Breast epithelium (tissue), 3 donors: Measurements from ENCODE around the gene CCDC91.

Source experiments
- CTCF ChIP-seq, 3 donors: fragments of 450-650 bp; IDR thresholded peaks; one replicate each; pipeline ENCODE4 v1.5.1; 2016 to 2017; ENCODE audit warnings: antibody characterized with exemption in 3 of 3, mild to moderate bottlenecking in 3 of 3, moderate library complexity in 3 of 3
- POLR2A ChIP-seq: fragments of 450-650 bp; IDR thresholded peaks from one replicate; pipeline ENCODE4 v1.6.1; 2016; ENCODE audit warnings: antibody characterized with exemption, mild to moderate bottlenecking, moderate library complexity

- TF ChIP-seq CTCF (IDR thresholded peaks at IDR 0.05) (no peak), POLR2A (no peak)
These were observed 273.1 kb downstream of the CCDC91 start for GRCh38 chr12:28463396-28463795.
